ENCODE results near the gene CRYBB1. TPM values are rescaled to one million over a fixed set of nuclear protein-coding genes. Genes with fewer than 3 reads are reported as not detected.
"Not testable (repeated sequence)": the region's sequence is repeated elsewhere in the genome, so short reads cannot be mapped to it uniquely, and the experiment has no call there.

The CRYBB1 gene
- total RNA-seq, 1 donor from 2014 or later = not detected

GRCh38 chr22:26642465-26643417 lies 24.9 kb upstream of the CRYBB1 start:
- intact Hi-C loops (cut with micrococcal nuclease) = no loop called here

GRCh38 chr22:26636296-26636695 lies 18.5 kb upstream of the CRYBB1 start:
- intact Hi-C loops (cut with micrococcal nuclease) = no loop called here

GRCh38 chr22:26635117-26635516 lies 17.3 kb upstream of the CRYBB1 start:
- intact Hi-C loops (cut with micrococcal nuclease) = no loop called here

GRCh38 chr22:26634189-26634588 lies 16.4 kb upstream of the CRYBB1 start:
- intact Hi-C loops (cut with micrococcal nuclease) = no loop called here

GRCh38 chr22:26632422-26633155 lies 14.8 kb upstream of the CRYBB1 start:
- intact Hi-C loops (cut with micrococcal nuclease) = no loop called here

GRCh38 chr22:26631282-26631681 lies 13.5 kb upstream of the CRYBB1 start:
- intact Hi-C loops (cut with micrococcal nuclease) = no loop called here

GRCh38 chr22:26629988-26630761 lies 12.3 kb upstream of the CRYBB1 start:
- intact Hi-C loops (cut with micrococcal nuclease) = no loop called here

- intact Hi-C loops (cut with micrococcal nuclease) = no loop called here
Measured at GRCh38 chr22:26624803-26625202, 7.0 kb upstream of the CRYBB1 start.

- intact Hi-C loops (cut with micrococcal nuclease) = no loop called here
Measured at GRCh38 chr22:26623984-26624383, 6.2 kb upstream of the CRYBB1 start.

GRCh38 chr22:26621663-26622062 lies 3.8 kb upstream of the CRYBB1 start, which contains the start of gene CRYBA4:
Gene CRYBA4 (plus strand): TSS chr22:26621963. CDS start chr22:26622597, 634 bp downstream.
- intact Hi-C loops (cut with micrococcal nuclease) = no loop called here

- intact Hi-C loops (cut with micrococcal nuclease) = no loop called here
Measured at GRCh38 chr22:26620197-26620596, 2.4 kb upstream of the CRYBB1 start.

- intact Hi-C loops (cut with micrococcal nuclease) = no loop called here
Measured at GRCh38 chr22:26619510-26619909, 1.7 kb upstream of the CRYBB1 start.

- intact Hi-C loops (cut with micrococcal nuclease) = no loop called here
Measured at GRCh38 chr22:26618455-26618854, 628 bp upstream of the CRYBB1 start.

- intact Hi-C loops (cut with micrococcal nuclease) = no loop called here
Measured at GRCh38 chr22:26616650-26617049, 1.2 kb downstream of the CRYBB1 start.

GRCh38 chr22:26615830-26616435 lies 1.9 kb downstream of the CRYBB1 start:
- intact Hi-C loops (cut with micrococcal nuclease) = no loop called here

- intact Hi-C loops (cut with micrococcal nuclease) = no loop called here
Measured at GRCh38 chr22:26615149-26615548, 2.7 kb downstream of the CRYBB1 start.

GRCh38 chr22:26614322-26614721 lies 3.5 kb downstream of the CRYBB1 start:
- intact Hi-C loops (cut with micrococcal nuclease) = no loop called here

GRCh38 chr22:26613753-26614152 lies 4.1 kb downstream of the CRYBB1 start:
- intact Hi-C loops (cut with micrococcal nuclease) = not testable (repeated sequence)

GRCh38 chr22:26612652-26613051 lies 5.2 kb downstream of the CRYBB1 start:
- intact Hi-C loops (cut with micrococcal nuclease) = no loop called here

- intact Hi-C loops (cut with micrococcal nuclease) = loop anchor here (2.0 kb wide), 1 partner anchor 18 kb away; no protein-coding TSS in a partner anchor
Measured at GRCh38 chr22:26610996-26611395, 6.8 kb downstream of the CRYBB1 start.
